Measurements from ENCODE around the gene EGFLAM.

DNA sequence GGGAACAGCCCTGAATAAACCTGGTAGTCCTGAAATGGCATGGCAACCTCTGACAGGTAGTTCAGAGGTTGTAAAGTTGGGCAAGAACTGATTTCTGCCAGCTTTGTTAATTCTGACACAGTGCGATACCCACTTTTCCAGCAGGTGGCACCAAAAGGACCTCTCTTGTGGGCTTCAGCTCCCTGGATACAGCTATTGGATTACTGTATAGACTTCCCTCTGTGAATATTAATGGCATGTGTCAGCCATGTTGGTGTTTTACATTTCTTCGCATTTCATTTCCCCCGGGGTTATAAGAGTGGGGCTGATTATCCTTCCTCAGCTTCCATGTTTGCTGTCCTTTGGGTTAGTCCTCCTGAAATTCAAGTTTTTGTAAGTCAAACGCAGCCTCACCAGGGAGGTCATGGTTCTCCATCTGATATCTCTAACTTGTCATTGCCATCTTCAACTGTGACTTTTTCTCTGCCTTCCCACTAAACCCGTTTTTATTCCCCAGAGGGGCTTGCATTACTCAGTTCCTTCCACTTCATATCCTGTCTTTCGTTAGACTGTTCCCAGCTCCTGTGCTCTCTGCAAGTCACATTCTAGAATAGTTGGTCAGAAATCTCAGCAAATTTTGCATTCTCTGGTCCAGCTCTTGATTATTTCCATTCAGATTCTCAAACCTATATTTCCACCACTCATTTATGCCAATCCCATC, 162.5 kb downstream of the EGFLAM start:
- TF ChIP-seq, protein P1, sequence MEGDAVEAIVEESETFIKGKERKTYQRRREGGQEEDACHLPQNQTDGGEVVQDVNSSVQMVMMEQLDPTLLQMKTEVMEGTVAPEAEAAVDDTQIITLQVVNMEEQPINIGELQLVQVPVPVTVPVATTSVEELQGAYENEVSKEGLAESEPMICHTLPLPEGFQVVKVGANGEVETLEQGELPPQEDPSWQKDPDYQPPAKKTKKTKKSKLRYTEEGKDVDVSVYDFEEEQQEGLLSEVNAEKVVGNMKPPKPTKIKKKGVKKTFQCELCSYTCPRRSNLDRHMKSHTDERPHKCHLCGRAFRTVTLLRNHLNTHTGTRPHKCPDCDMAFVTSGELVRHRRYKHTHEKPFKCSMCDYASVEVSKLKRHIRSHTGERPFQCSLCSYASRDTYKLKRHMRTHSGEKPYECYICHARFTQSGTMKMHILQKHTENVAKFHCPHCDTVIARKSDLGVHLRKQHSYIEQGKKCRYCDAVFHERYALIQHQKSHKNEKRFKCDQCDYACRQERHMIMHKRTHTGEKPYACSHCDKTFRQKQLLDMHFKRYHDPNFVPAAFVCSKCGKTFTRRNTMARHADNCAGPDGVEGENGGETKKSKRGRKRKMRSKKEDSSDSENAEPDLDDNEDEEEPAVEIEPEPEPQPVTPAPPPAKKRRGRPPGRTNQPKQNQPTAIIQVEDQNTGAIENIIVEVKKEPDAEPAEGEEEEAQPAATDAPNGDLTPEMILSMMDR (conservative IDR thresholded peaks at IDR 0.05 in 1 of 2, IDR thresholded peaks at IDR 0.05 in 1 of 2; ENCODE audit: low read depth in 1 of 2, low read length in 2 of 2): peak; percentile 78 to 85
- TF ChIP-seq EZH2 (IDR thresholded peaks at IDR 0.05; ENCODE audit: low read length, missing control alignments): no peak

Data from fibroblast of lung (primary cell).